K562 (cell line): ENCODE data around the gene EGR1. TPM values are rescaled to one million over a fixed set of nuclear protein-coding genes. Genes with fewer than 3 reads are reported as not detected.
A peak's percentile ranks its signal among the peaks of the same experiment; 100 is the strongest.

Experiments used
- ATAC-seq: fragments of 200-7000 bp; cut with Tn5 transposase; 3 replicates; pipeline ENCODE4 v1.9.1; 2020; ENCODE audit warnings: moderate library complexity
- BruUV-seq: library from RNA; stranded (reverse); fragments of 400-500 nt; replicated peaks from 2 replicates; lab custom pipeline; 2021; lab: Mats Ljungman, UMichigan
- CTCF ChIA-PET: fragments of 300-600 bp; formaldehyde crosslinking; extraction: SDS; loops from one replicate; lab custom pipeline; 2021; ENCODE audit warnings: low intra/inter-chr PET ratio; lab: Yijun Ruan, JAX
- POLR2A ChIA-PET: fragments of 300-600, 350-650 bp; sonication (Branson Sonifier 250); formaldehyde crosslinking; extraction: SDS; loops from one replicate; lab custom pipeline; 2021; ENCODE audit warnings: antibody characterized with exemption, inconsistent platforms; lab: Yijun Ruan, JAX
- DNase-seq, 4 experiments: peaks; one replicate each; pipeline versions ENCODE4 v3.0.0 to v3.0.0-alpha.2; 2011 to 2018; ENCODE audit warnings: low spot score in 3 of 4, mixed read lengths in 3 of 4; ENCODE audit errors: extremely low read depth in 1 of 4
- FAIRE-seq: peaks from 2 replicates; lab custom pipeline; 2011; peaks lifted over from hg19 to GRCh38; lab: Jason Lieb, UNC
- H2AFZ ChIP-seq: 2 replicates; pipeline ENCODE4 v1.6.0; 2011; ENCODE audit warnings: low read depth, low read length, control low read depth, inconsistent platforms
- H3K27ac ChIP-seq: fragments of 200-600 bp; 3 replicates; pipeline ENCODE4 v1.8.0; 2011; ENCODE audit warnings: low read depth, mild to moderate bottlenecking, control low read depth, inconsistent platforms, low read length, moderate library complexity, mixed read lengths; ENCODE audit errors: extremely low read depth
- H3K27me3 ChIP-seq, 2 experiments: fragments of 300-600 bp in 1 of 2; 2 replicates in 1 of 2; 3 replicates in 1 of 2; pipeline versions ENCODE4 v1.6.0 to v1.8.0; 2011; ENCODE audit warnings: inconsistent platforms in 2 of 2, low read length in 2 of 2, mild to moderate bottlenecking in 1 of 2, mixed read lengths in 1 of 2, moderate library complexity in 1 of 2; ENCODE audit not compliant: control insufficient read depth in 2 of 2, insufficient read depth in 2 of 2
- H3K36me3 ChIP-seq: fragments of 300-600 bp; 3 replicates; pipeline ENCODE4 v1.8.0; 2011; ENCODE audit warnings: mild to moderate bottlenecking, low read length, inconsistent platforms; ENCODE audit not compliant: control insufficient read depth, insufficient read depth
- H3K4me1 ChIP-seq, 2 experiments: fragments of 200-600 bp in 1 of 2; replicated peaks in 1 of 2; 2 replicates in 1 of 2; 3 replicates in 1 of 2; pipeline versions ENCODE4 v1.5.1 to v1.8.0; 2011; ENCODE audit warnings: inconsistent platforms in 2 of 2, low read length in 2 of 2, mild to moderate bottlenecking in 1 of 2, mixed read lengths in 1 of 2, moderate library complexity in 1 of 2; ENCODE audit not compliant: control insufficient read depth in 2 of 2, insufficient read depth in 2 of 2
- H3K4me2 ChIP-seq: 2 replicates; pipeline ENCODE4 v1.6.1; 2011; ENCODE audit warnings: low read length, control low read depth, inconsistent platforms, mixed read lengths; ENCODE audit not compliant: insufficient read depth
- H3K4me3 ChIP-seq: fragments of 200-600 bp; sonication (generic), shearing (Covaris generic); 2 replicates; pipeline ENCODE4 v1.5.1; 2016; ENCODE audit warnings: control low read depth, inconsistent platforms
- H3K79me2 ChIP-seq: fragments of 200-600 bp; 3 replicates; pipeline ENCODE4 v1.8.0; 2011; ENCODE audit warnings: low read length, inconsistent platforms; ENCODE audit not compliant: control insufficient read depth, insufficient read depth
- H3K9ac ChIP-seq, 2 experiments: 2 replicates each; pipeline versions ENCODE4 v1.6.0 to v1.6.1; 2011; ENCODE audit warnings: low read depth in 2 of 2, low read length in 2 of 2, control low read depth in 1 of 2, inconsistent platforms in 1 of 2, mild to moderate bottlenecking in 1 of 2, mixed read lengths in 1 of 2; ENCODE audit not compliant: insufficient read depth in 1 of 2
- H3K9me1 ChIP-seq: one replicate; pipeline ENCODE4 v1.6.0; 2011; ENCODE audit warnings: inconsistent platforms, mild to moderate bottlenecking, low read length, moderate library complexity; ENCODE audit not compliant: control insufficient read depth, insufficient read depth
- H3K9me3 ChIP-seq: replicated peaks from 2 replicates; pipeline ENCODE4 v1.5.1; 2011; ENCODE audit warnings: low read depth, low read length, inconsistent platforms; ENCODE audit not compliant: control insufficient read depth, insufficient read depth
- H4K20me1 ChIP-seq: replicated peaks from 2 replicates; pipeline ENCODE4 v1.6.1; 2011; ENCODE audit warnings: low read length, inconsistent platforms, mixed read lengths; ENCODE audit not compliant: control insufficient read depth, insufficient read depth
- DACH1 ChIP-seq: fragments of 450-650 bp; IDR thresholded peaks from 2 replicates; pipeline ENCODE4 v1.6.1; 2018; ENCODE audit not compliant: partially characterized antibody
- ELF1 ChIP-seq: fragments of 200-800 bp; sonication (Bioruptor generic); IDR thresholded peaks from 2 replicates; pipeline ENCODE4 v1.6.1; 2016; ENCODE audit warnings: missing genetic modification characterization, missing compliant biosample characterization
- HDAC1 ChIP-seq, 2 experiments: fragments of 450-650 bp; IDR thresholded peaks; 2 replicates each; pipeline ENCODE4 v1.6.1; 2016 to 2017; ENCODE audit warnings: inconsistent platforms in 1 of 2, mild to moderate bottlenecking in 1 of 2, moderate library complexity in 1 of 2
- HEY1 ChIP-seq: fragments of 250-450 bp; sonication (Bioruptor Pico); IDR thresholded peaks from 2 replicates; pipeline ENCODE4 v1.5.0; 2020; ENCODE audit warnings: mild to moderate bottlenecking, moderate library complexity, borderline replicate concordance
- JUND ChIP-seq, 2 experiments: IDR thresholded peaks; 2 replicates in 1 of 2; 3 replicates in 1 of 2; pipeline ENCODE4 v1.6.1; 2011; ENCODE audit warnings: borderline replicate concordance in 2 of 2, low read depth in 2 of 2, low read length in 2 of 2, improper control_type of control experiment in 1 of 2, missing biosample characterization in 1 of 2, missing genetic modification characterization in 1 of 2, missing genetic modification reagents in 1 of 2
- KAT7 ChIP-seq: sonication (generic); formaldehyde crosslinking; IDR thresholded peaks from 2 replicates; pipeline ENCODE4 v1.8.0; 2022; ENCODE audit warnings: missing genetic modification reagents, mild to moderate bottlenecking, borderline replicate concordance
- LCOR ChIP-seq: sonication (generic); formaldehyde crosslinking; IDR thresholded peaks from 2 replicates; pipeline ENCODE4 v1.8.0; 2022; ENCODE audit warnings: mild to moderate bottlenecking, missing genetic modification reagents
- MTA3 ChIP-seq: fragments of 450-650 bp; formaldehyde crosslinking; IDR thresholded peaks from 2 replicates; pipeline ENCODE4 v1.6.1; 2017; ENCODE audit warnings: mild to moderate bottlenecking, borderline replicate concordance
- NEUROD1 ChIP-seq: fragments of 150-350 bp; IDR thresholded peaks from 2 replicates; pipeline ENCODE4 v1.6.1; 2014; ENCODE audit warnings: borderline replicate concordance, low read length, low read depth; ENCODE audit not compliant: partially characterized antibody
- RFX5 ChIP-seq: IDR thresholded peaks from 2 replicates; pipeline ENCODE4 v1.6.1; 2011; ENCODE audit warnings: low read depth, mild to moderate bottlenecking, improper control_type of control experiment, low read length
- STAT6 ChIP-seq: sonication (generic); formaldehyde crosslinking; IDR thresholded peaks from 2 replicates; pipeline ENCODE4 v1.8.1; 2023; ENCODE audit warnings: mild to moderate bottlenecking, missing genetic modification reagents
- TAF1 ChIP-seq: IDR thresholded peaks from 2 replicates; pipeline ENCODE4 v1.6.1; 2011; ENCODE audit warnings: mild to moderate bottlenecking, low read length, moderate library complexity; ENCODE audit not compliant: insufficient read depth, control insufficient read depth, severe bottlenecking; ENCODE audit errors: extremely low read depth
- ZBTB1 ChIP-seq: sonication (generic); formaldehyde crosslinking; IDR thresholded peaks from 2 replicates; pipeline ENCODE4 v1.8.1; 2023; ENCODE audit warnings: missing genetic modification reagents, low read depth, mild to moderate bottlenecking, borderline replicate concordance
- ZNF644 ChIP-seq: fragments of 200-800 bp; sonication (Bioruptor generic); IDR thresholded peaks from 2 replicates; pipeline ENCODE4 v1.6.1; 2016; ENCODE audit warnings: low read depth, missing genetic modification characterization, missing compliant biosample characterization
- ZNF764 ChIP-seq: fragments of 250-450 bp; sonication (Bioruptor Pico); IDR thresholded peaks from 2 replicates; pipeline ENCODE4 v1.4.0; 2020; ENCODE audit warnings: low read depth, mild to moderate bottlenecking, moderate library complexity
- WGBS: fragments of 100-300 bp; shearing (Covaris generic); methylation state at CpG from one replicate; pipeline ENCODE4 v1.1.6; 2016; ENCODE audit warnings: low coverage, mixed read lengths; ENCODE audit not compliant: insufficient coverage; ENCODE audit errors: missing lambda C conversion rate; 5-methylcytosine and 5-hydroxymethylcytosine counted together
- in situ Hi-C: fragments of 300-500 bp; cut with MboI; formaldehyde crosslinking; loops from 4 replicates; pipeline ENCODE4 v1.15.0; 2018; ENCODE audit warnings: inconsistent platforms, mixed read lengths
- intact Hi-C: fragments of 100-400 bp; cut with micrococcal nuclease; formaldehyde crosslinking; loops from 2 replicates; pipeline ENCODE4 v1.14.2; 2022
- polyA plus RNA-seq, 8 experiments: library from polyadenylated mRNA; depleted of rRNA in 4 of 8; stranded (reverse) in 5 of 8; unstranded in 3 of 8; fragments of >200 nt; fragmentation: Nextera tagmentation in 2 of 8; fragmentation: Illumina TruSeq in 1 of 8; extraction: Ambion mirVana in 2 of 8; extraction: Trizol in 1 of 8; gene quantifications; 2 replicates each; pipeline versions ENCODE4 v1.2.1 to v1.2.3, GENCODE V29; 2011 to 2014; ENCODE audit warnings: inconsistent platforms in 1 of 8, missing spikeins in 1 of 8
- total RNA-seq, 7 experiments: library from RNA; depleted of rRNA in 6 of 7; stranded (reverse); fragments of >200 nt in 6 of 7; fragmentation: Illumina TruSeq in 2 of 7; extraction: Trizol in 2 of 7; gene quantifications; 2 replicates each; pipeline versions ENCODE4 v1.2.1 to v1.2.3, GENCODE V29; 2011 to 2021; ENCODE audit warnings: low replicate concordance in 1 of 7

Gene EGR1
- total and polyA plus RNA-seq, 9 of the 15 experiments (the other 6 are each of a cell fraction or from before 2014, with no cell fraction given), result 1.3 to 132 (median 21.5) TPM

- TF ChIP-seq STAT6 (CRISPR knock-in tag) (0 out of 2 replicates have a peak, but pooled peaks have one; percentile 42), NEUROD1 (peak; percentile 37)
These were observed 26.6 kb downstream of the EGR1 start (continued) for GRCh38 chr5:138491669-138492559.

- H3K27me3 ChIP-seq, result no peaks in the 10 kb centered on the region
- peak overlapping the region; percentile 30 for H2AFZ ChIP-seq
- POLR2A ChIA-PET, result interaction anchor here (0.6 to 3.4 kb wide), 9 partner anchors 11 to 304 kb away, joined by 3 to 13 read pairs (median 4); partner anchors contain the start of gene EGR1
- H3K36me3 ChIP-seq, result no peaks in the 10 kb centered on the region
- H3K9me1 ChIP-seq, result no peaks in the 10 kb centered on the region
- no peaks in the 10 kb centered on the region for H4K20me1 ChIP-seq
- H3K27ac ChIP-seq, result peak overlapping the region; percentile 78
- 0 out of 3 replicates have a peak, but pooled peaks have one; percentile 1 for ATAC-seq
- H3K9ac ChIP-seq, result peak overlapping the region; percentile 87 to 97
- H3K4me3 ChIP-seq, result peak overlapping the region; percentile 49
- CTCF ChIA-PET, result interaction anchor here (0.7 kb wide), 1 partner anchor 314 kb away, joined by 3 read pairs; the partner anchor contains the start of gene KIF20A
- peak overlapping the region; percentile 89 for H3K4me2 ChIP-seq
- peaks cover 6% of the 10 kb centered on the region; the same call in 2 of the 3 replicates for H3K79me2 ChIP-seq
- intact Hi-C loops, result loop anchor here (2.0 kb wide), 1 partner anchor 28 kb away; the partner anchor contains the start of gene EGR1
- 3% methylated on average over 10 of the region's 10 CpGs for WGBS
- H3K4me1 ChIP-seq, result peaks cover 49 to 51% of the 10 kb centered on the region in 2 experiments
- H3K9me3 ChIP-seq, result no peaks in the 10 kb centered on the region
- DNase-seq, result peak in 2 of 4 experiments; percentile 19 to 44
- no TSS peak for BruUV-seq
- in situ Hi-C loops, result no loop called here
- peak; percentile 29 for FAIRE-seq
- TF ChIP-seq JUND (IDR thresholded peaks at IDR 0.05; ENCODE audit: borderline replicate concordance, low read depth, low read length), result no peak
- TF ChIP-seq JUND (tag; IDR thresholded peaks at IDR 0.05; ENCODE audit: borderline replicate concordance, low read depth, low read length), result 0 out of 3 replicates have a peak, but pooled peaks have one; percentile 15
- peak; percentile 83; the same call in 1 of the 2 replicates for TF ChIP-seq KAT7
- TF ChIP-seq DACH1, result no peak
- TF ChIP-seq HDAC1 (IDR thresholded peaks at IDR 0.05), result no peak
- TF ChIP-seq MTA3, result no peak
- no peak for TF ChIP-seq ELF1
- no peak for TF ChIP-seq RFX5
- TF ChIP-seq HEY1, result no peak
- TF ChIP-seq TAF1, result no peak
- no peak for TF ChIP-seq ZBTB1 (CRISPR knock-in tag)
- 0 out of 2 replicates have a peak, but pooled peaks have one; percentile 42 for TF ChIP-seq LCOR
- TF ChIP-seq ZNF764 (CRISPR knock-in tag), result no peak
- no peak for TF ChIP-seq ZNF644
These were observed 27.3 kb downstream of the EGR1 start for GRCh38 chr5:138492560-138493045.
